GM12872 (cell line): ENCODE measurements around the gene PFKP.

Source experiments
- CTCF ChIP-seq: IDR thresholded peaks from 3 replicates; pipeline ENCODE4 v1.5.1; 2011; ENCODE audit warnings: low read depth, mild to moderate bottlenecking, low read length, moderate library complexity; ENCODE audit not compliant: insufficient read depth

Gene PFKP

DNA sequence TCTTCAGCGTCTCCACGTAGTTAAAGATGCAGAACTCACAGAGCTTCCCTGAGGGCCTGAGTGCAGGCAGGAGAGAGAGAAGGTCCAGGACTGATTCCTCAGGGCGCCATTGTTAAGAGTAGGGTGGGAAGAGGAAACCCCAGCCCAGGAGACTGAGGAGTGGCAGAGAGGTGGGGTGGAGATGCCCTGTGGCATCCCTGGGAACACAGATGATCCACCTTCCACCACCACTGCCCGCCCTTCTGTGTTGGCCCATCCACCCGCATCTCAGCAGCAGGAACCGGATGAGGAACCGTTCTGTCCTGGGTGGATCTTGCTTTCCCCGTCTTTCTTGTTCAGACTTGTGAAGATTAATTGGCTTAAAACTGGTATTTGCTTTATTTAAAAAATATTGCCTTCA is 48.3 kb downstream of the PFKP start:
- no peak for TF ChIP-seq CTCF

DNA sequence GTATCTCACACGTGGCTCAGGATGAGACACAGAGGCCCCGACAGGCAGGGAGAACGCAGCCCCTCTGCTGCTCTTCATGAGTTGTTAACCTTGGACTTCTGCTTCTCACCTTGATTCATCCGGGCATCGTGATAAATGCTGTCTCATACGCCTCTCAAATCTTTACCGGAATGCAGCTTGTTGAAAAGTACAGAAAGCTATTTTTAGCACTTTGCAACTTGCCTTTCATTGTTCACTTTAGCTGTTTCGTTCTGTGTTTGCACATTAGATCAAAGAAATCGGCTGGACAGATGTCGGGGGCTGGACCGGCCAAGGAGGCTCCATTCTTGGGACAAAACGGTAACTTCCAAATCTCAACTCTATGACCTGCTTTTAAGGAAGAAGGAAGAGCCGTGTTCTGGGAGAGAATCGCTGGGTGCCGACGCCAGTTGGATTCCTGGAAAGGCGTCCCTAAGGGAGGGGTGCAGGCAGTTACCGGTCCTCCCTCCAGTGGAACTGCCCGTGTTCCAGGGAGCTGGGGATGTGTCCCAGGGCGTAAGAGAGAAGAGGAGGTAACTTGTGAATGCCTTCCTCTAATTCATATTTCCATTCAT is 49.3 kb downstream of the PFKP start:
- TF ChIP-seq CTCF: no peak

DNA sequence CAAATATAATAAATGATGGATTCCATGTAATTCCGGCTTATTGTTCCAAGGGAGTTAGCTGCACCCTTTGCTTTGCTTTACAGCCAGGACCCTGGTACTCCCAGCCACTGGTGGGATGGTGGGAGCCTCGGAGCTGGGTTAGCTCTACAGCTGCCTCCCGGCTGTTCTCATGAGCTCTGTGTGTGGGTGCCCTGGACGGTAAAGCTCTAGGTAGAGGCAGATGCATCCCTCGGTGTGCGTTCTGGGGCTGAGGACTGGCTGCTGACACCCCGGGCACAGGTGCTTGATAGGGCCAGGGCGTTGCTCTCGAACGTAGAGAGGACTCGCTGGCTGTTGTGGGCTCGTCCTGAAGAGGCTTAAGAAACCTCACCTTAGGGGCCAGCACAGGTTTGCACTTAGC is 50.1 kb downstream of the PFKP start:
- no peak for TF ChIP-seq CTCF

DNA sequence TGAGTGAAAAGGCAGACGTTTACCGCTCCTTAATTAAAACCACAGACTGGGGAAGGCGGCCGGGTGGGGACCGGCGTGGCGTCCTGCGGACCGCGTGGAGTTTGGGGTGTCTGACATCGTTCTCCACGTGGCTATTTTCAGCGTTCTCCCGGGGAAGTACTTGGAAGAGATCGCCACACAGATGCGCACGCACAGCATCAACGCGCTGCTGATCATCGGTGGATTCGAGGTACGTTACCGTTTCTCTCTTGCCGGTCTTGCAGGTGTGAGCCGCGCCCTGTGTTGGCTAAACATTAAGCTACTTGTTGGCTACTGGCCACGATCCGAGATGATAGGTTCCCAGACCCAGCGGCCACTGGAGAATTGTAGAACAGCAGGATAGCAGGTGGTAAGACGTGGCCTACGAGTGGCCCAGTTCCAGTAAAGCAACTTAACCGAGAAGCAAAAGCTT is 51.3 kb downstream of the PFKP start:
- TF ChIP-seq CTCF: no peak

- peak; percentile 37 for TF ChIP-seq CTCF
Measured at GRCh38 chr10:3119796-3120459, 52.6 kb downstream of the PFKP start.

DNA sequence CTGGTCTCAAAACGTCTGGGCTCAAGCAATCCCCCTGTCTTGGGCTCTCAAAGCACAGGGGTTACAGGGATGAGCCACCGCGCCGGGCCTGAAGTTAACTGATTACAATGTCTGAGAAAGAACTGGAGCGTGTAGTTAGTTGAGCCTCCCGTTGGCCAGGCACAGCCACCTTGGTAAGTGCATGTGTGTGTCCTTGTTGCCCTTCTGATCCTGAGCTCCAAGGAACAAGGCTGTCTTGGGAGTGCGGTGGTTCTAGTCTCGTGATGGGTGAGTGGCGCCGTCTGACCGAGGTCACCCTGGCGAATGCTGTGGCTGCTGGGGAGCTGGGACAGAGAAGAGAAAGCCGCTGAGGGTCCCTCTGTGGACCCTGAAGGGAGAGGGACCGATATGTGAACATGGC is 54.7 kb downstream of the PFKP start:
- no peak for TF ChIP-seq CTCF

- TF ChIP-seq CTCF: no peak
Measured at GRCh38 chr10:3122486-3123205, 55.3 kb downstream of the PFKP start.
